Endothelial cell (in vitro differentiated cells): ENCODE measurements around the gene NTRK2. TPM values are rescaled to one million over a fixed set of nuclear protein-coding genes. Genes with fewer than 3 reads are reported as not detected.

ENCODE experiments used
- DNase-seq: peaks from one replicate; pipeline ENCODE4 v3.0.0; 2021; ENCODE audit warnings: low spot score
- H3K27ac Mint-ChIP-seq: one replicate; pipeline ENCODE4 v1.8.0; 2021; ENCODE audit warnings: mixed read lengths, inconsistent platforms; ENCODE audit not compliant: unreplicated experiment
- H3K27me3 Mint-ChIP-seq: one replicate; pipeline ENCODE4 v1.8.0; 2021; ENCODE audit warnings: mild to moderate bottlenecking, moderate library complexity, mixed read lengths, inconsistent platforms; ENCODE audit not compliant: unreplicated experiment
- H3K36me3 Mint-ChIP-seq: one replicate; pipeline ENCODE4 v1.8.0; 2021; ENCODE audit warnings: mild to moderate bottlenecking, low read depth, mixed read lengths, inconsistent platforms; ENCODE audit not compliant: unreplicated experiment
- H3K4me1 Mint-ChIP-seq: one replicate; pipeline ENCODE4 v1.8.0; 2021; ENCODE audit warnings: mild to moderate bottlenecking, mixed read lengths, inconsistent platforms; ENCODE audit not compliant: unreplicated experiment
- H3K4me3 Mint-ChIP-seq: one replicate; pipeline ENCODE4 v1.8.0; 2021; ENCODE audit warnings: mild to moderate bottlenecking, mixed read lengths, inconsistent platforms; ENCODE audit not compliant: unreplicated experiment
- H3K9me3 Mint-ChIP-seq: one replicate; pipeline ENCODE4 v1.8.0; 2021; ENCODE audit warnings: mixed read lengths, inconsistent platforms; ENCODE audit not compliant: unreplicated experiment
- CTCF ChIP-seq: fragments of 200-600 bp; sonication (generic); IDR thresholded peaks from one replicate; pipeline ENCODE4 v1.5.0; 2021; ENCODE audit warnings: antibody characterized with exemption; ENCODE audit not compliant: unreplicated experiment
- total RNA-seq: library from RNA; stranded (reverse); fragmentation: NEBNext Ultra II Directional; extraction: Animal tissue kit (Norgen Biotek cat#: 25700); gene quantifications from one replicate; pipeline ENCODE4 v1.2.1, GENCODE V29; 2021; ENCODE audit not compliant: unreplicated experiment

NTRK2 gene
- total RNA-seq, 1 donor from 2014 or later = not detected

- Mint-ChIP-seq H3K36me3 (no peaks in the 10 kb centered on the region), H3K9me3 (peaks cover 8% of the 10 kb centered on the region), H3K4me1 (no peaks in the 10 kb centered on the region), H3K27ac (no peak overlapping the region), H3K4me3 (no peak overlapping the region), H3K27me3 (peaks cover 2% of the 10 kb centered on the region)
- no peak for DNase-seq
- TF ChIP-seq CTCF = no peak
Observed at GRCh38 chr9:84999788-85000187, 330.3 kb downstream of the NTRK2 start.

GRCh38 chr9:85001925-85002324, 332.4 kb downstream of the NTRK2 start:
- Mint-ChIP-seq H3K36me3 (no peaks in the 10 kb centered on the region), H3K4me1 (no peaks in the 10 kb centered on the region), H3K4me3 (no peak overlapping the region), H3K27me3 (peaks cover 2% of the 10 kb centered on the region), H3K27ac (no peak overlapping the region), H3K9me3 (peaks cover 8% of the 10 kb centered on the region)
- no peak for TF ChIP-seq CTCF
- DNase-seq = no peak

- H3K27ac Mint-ChIP-seq = no peak overlapping the region
- DNase-seq = no peak
- H3K9me3 Mint-ChIP-seq = peaks cover 4% of the 10 kb centered on the region
- H3K27me3 Mint-ChIP-seq = no peaks in the 10 kb centered on the region
- no peaks in the 10 kb centered on the region for H3K4me1 Mint-ChIP-seq
- no peak overlapping the region for H3K4me3 Mint-ChIP-seq
- H3K36me3 Mint-ChIP-seq = no peaks in the 10 kb centered on the region
- TF ChIP-seq CTCF = no peak
Observed at GRCh38 chr9:85004818-85005413, 335.4 kb downstream of the NTRK2 start.

- H3K4me1 Mint-ChIP-seq = no peaks in the 10 kb centered on the region
Observed at GRCh38 chr9:85007748-85008147, 338.2 kb downstream of the NTRK2 start.

More at GRCh38 chr9:85007748-85008147, 338.2 kb downstream of the NTRK2 start:
- Mint-ChIP-seq H3K9me3 (no peaks in the 10 kb centered on the region), H3K27me3 (no peaks in the 10 kb centered on the region), H3K36me3 (no peaks in the 10 kb centered on the region), H3K4me3 (no peak overlapping the region), H3K27ac (no peak overlapping the region)
- DNase-seq = no peak
- no peak for TF ChIP-seq CTCF
